T-helper 2 cell (primary cell): ENCODE measurements around the gene LRRC53.

Experiments used
- DNase-seq, 5 experiments: peaks; one replicate each; pipeline versions ENCODE4 v3.0.0 to v3.0.0-alpha.2; 2012 to 2022
- total RNA-seq, 2 donors: gene quantifications; one replicate each; lab custom pipeline; 2026; lab: John Stamatoyannopoulos, UW

The LRRC53 gene, protein sequence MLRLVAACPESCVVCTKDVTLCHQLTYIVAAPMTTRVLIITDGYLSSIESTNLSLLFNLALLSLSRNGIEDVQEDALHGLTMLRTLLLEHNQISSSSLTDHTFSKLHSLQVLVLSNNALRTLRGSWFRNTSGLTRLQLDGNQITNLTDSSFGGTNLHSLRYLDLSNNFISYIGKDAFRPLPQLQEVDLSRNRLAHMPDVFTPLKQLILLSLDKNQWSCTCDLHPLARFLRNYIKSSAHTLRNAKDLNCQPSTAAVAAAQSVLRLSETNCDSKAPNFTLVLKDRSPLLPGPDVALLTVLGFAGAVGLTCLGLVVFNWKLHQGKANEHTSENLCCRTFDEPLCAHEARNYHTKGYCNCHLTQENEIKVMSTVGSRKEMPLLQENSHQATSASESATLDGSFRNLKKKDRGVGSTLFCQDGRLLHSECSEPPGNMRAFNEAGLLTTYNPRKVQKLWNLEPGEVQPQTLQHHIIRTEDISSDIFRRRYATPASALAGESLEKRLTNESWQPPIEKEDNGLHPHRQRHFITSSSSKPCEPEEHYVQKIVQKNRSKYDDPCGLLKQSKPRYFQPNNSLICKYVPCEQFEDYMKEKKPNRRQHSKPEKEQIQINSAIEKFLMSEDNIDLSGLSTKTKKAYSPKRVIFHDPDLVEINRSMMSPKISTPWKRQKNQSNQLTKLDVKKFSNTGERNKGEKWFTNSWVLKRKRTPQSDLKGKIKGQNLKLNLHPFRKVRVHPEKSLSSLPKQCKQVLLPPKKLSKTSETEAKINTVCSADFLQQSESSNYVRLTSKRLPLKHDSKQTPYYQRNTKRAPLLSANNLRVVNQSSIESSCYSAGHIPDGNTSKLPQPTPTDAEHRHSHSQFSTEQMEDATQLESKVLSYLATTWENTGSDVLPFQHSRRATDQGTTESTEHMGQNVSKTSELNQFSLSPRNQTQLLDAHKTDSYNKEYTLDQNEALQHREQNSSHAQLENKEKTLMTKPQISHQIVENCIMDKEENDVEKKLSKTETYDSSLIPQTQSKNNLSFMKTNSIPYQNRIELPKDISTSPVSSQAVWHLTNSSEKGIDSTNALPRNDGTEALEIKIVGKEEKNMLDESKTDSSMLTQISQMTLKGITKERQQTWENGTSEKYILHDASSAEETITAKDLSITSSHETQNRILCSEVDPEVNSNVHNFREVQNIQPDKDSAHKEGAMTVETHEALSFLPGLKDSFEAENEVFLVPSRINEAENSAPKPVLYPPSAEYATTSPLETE
- total RNA-seq, result 0 reads per million in 2 donors

DNA sequence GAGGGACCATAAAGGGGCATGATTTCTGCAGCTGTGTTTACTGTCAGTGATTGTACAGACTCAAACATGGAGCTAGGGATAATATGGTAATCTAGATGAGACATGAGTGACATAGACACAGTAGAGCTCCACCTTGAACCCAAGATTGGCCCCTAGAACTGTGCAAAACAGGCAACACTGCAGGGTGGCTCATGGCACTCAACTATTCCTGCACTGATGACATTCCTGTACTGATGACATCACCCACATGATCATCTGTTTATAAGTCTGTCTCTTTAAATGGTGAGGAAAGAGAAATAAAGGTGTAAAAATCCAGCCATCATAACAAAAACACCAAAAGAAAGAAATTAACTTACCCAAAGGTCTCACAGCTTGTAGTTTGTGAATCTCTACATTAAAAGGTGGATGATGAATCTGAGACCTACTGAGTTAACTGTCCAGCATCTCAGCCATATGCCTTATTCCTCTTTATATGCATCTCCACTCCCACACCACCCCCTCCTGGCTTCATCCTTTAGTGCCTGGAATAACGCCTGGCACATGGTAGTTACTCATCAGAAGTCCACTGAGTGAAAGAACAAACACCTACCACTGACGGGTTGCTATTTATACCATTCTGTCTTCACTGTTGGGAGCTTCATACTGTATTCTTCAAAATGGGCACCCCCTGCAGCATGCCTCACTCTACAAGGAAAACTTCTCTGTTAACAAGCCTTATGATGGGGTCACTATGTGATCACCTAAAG lies at the start of gene LRRC53:
LRRC53 (minus strand) TSS at position 442 of the 746 bp plus-strand sequence. CDS start 29,262 bp downstream, outside the sequence.
- no peak for DNase-seq

DNA sequence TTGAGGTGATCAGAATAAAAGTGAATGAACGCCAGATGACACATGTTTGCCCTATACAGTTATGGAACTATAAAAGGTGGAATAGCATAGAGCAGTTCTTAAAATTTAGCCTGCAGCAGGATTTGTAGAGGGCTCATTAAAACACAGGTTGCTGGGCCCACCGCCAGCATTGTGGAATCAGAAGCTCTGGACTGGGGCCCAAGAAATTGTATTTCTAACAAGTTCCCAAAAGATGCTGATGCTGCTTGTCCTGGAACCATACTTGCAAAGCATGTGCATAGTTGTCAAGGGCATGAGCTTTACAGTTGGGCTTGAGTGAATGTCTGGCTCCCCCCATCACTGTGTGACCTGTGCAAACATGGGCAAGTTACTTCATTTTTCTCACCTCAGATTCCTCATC lies 37.5 kb upstream of the LRRC53 start:
- DNase-seq, result no peak

DNA sequence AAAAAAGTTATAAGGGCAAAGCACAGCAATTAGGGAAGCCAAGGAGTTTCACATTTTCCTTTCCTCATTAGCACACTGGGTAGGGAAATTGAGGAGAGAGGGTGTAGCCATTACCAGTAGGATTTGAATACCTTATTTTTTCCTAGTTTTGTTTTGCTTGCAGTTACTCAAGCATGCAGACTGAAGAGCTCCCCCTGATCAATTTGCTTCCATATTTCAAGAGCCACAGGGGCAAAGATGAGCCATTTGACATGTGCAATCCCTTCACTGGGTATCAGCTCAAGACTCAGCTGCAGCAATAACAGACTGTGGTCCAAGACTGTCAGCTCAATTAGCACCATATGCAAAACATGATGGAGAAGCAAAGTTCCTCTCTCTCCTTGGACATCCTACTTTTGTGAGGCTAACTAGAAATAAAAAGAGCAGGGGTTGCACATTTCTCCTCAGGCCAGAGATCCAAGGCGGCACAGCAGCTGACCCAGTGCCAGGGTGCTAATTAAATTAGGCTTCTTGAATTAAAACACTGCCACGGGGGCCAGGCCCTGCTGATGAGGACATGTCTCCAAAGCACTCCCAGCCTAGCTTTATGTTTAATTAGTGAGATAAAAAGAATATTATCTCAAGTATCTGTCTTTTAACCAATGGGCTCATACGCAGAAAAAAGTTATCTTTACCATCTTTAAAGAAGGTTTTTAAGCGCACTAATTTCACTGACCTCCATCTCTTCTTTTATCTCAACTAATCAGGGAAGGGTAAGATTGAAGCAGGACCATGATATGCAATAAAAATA lies 36.7 kb upstream of the LRRC53 start:
- DNase-seq, result no peak

DNA sequence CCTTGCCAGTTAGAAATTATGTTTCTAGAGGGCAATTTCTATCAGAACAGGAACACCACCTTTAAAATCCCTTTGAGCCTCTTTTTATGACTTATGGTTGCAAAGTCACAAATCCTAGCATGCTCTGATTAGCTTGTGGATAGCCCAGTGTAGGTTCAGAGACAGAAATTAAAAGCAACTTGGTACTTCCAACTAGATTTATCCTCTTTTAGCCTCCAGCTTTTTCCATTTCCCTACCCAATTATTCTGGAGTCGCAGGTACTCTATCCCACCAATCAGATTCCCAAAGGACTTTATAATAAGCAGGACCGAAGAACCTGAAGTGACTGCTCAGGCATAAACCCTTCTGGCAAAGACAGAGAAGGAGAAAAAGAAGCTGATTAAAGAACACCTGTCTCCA lies 33.4 kb upstream of the LRRC53 start:
- no peak for DNase-seq

DNA sequence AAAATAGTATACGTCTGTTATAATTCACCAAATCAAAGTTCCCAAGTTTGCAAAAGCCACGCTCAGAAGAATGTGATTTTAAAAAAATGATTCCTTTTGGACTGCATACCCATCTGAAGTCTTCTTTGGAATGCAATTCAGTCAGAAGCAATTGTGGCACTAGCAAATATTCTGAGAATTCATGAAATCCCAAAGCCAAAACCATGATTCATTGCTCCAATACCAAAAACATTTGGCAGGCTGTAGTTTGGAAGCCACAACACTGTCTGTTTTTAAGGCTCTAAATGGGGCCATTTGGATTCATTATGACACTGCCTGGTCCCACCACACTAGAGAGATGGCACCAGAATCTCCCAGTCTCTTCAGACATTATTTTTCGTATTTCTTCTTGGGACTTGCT lies 21.8 kb upstream of the LRRC53 start:
- no peak for DNase-seq

DNA sequence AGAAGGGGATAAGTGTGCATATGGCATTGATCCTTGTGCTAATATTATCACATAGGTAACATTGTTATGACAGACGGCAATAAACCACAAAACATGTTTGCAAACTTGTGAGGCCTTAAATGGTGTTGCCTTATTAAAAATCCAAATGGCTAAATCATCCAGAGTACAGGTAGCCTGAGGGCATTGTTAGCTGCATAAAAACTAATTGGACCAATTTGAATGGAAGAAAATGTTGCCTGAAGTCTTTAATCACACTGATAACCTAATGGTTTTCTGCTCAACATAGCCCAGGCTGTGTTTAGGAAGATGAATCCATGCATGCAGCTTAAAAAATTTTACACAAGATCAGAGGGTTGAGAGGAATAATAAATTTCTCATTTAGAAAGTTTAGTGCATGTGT lies 19.4 kb upstream of the LRRC53 start:
- DNase-seq, result no peak

DNA sequence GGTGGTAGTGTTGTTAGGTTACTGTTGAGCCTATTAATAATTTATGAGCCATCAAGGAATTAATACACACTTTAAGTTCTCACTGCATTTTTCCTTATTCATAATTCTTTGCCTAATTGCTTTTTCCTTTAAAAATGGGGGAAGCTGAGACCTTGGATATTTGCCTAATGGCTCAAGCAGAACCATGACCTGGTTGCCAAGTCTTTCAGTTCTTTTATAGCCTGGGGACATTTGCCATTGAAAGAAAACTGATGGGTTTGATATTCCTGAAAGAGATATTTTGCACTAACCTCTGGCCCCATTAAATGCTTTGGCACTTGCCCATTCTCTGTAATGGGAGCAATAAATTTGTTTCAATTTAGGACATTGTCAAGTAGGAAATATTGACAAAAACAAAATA lies 18.5 kb upstream of the LRRC53 start:
- DNase-seq, result no peak

DNA sequence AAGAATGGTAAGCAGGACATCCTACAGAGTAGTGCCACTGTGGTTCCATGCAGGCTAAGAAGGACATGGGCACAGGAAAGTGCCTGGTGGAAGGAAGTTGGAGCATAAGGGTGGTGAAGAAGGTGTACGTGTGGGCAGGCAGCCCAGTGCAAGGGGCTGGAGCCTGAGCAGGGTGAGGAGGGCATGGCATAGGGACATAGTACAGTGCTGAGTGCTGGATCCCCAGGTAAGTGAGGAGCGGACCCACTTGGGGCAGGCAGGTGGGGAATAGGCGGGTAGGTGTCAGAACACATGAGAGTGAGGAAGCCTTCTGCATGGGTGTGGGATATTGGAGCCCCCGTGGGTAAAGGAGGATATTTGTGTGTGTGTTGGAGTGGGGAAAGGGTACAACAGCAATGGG lies 15.7 kb upstream of the LRRC53 start:
- no peak for DNase-seq

DNA sequence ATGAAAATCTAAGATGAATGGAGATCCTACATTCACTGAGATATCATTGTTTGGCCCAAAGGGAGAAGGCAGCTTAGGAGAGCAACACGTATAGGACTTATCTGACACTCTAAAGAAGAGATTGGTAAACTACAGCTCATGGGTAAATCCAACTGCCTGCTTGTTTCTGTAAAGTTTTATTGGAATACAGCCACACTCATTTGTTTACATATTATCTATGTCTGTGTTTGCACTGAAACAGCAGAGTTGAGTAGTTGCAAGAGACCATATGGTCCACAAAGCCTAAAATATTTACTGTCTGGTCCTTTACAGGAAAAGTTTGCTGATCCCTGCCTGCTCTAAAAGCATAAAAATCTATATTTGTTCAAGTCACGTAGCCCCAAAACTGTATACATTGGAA lies 14.3 kb upstream of the LRRC53 start:
- DNase-seq, result no peak

DNA sequence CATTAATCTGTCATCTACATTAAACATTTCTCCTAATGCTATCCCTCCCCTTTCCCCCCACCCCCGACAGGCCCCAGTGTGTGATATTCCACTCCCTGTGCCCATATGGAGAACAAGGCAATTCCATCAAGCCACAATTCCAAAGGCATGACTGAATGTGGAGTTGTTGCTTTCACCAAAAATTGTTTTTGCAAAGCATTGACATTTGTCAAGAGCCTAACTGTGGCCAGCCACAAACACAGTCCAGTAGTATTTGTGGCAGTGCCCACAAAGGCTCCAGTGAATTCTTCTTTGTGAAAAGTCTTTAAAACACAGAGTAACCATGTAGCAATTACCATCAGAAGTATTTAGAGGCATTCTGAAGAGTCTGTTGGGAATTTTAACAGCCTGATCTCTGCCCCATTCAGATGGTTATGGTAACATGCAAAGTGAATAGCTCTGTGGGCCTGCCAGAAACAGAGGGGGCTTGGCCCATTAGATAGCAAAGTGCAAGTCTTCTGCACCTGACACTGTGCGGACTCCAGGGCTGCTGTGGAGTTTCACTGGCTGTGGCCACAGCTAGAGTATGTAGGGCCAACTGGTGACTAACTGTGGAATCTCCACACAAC lies 11.6 kb upstream of the LRRC53 start:
- no peak for DNase-seq

DNA sequence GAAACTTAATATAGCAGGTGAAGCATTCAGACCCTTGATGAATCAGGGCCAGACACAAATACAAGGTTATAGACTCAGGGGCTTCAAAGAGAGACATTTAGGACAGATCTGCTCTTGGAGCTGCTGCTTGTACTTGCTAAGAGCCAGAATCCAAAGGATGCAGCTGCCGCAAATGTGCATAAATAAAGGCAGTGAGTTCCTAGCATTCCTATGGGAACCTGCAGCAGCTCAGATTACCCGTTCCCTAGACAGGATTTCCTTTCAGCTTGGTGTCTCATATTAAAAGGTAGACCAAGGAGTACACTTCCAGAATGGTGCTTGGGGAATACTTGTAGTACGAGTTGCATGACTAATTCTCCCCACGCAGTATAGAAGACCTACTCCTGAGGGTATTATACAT lies 9.7 kb upstream of the LRRC53 start:
- no peak for DNase-seq

DNA sequence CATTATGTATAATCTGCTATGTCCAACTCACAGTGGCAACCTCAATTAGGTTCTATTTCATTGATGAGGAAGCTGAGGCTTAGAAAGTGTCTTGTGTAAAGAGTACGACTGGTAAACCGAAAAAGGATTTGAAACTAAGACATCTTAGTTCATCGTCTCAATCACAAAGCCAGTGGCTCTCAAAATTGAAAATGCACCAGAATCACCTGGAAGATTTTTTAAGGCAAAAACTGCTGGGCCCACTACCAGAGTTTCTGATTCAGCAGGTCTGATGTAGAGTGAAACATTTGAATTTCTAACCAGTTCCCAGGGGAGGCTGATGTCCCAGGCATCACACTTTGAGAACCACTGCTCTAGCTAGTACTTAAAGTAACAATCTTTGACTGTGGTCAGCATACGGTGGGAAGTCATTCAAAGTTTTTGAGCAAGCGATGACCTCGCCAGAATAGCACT lies 5.2 kb upstream of the LRRC53 start:
- no peak for DNase-seq

DNA sequence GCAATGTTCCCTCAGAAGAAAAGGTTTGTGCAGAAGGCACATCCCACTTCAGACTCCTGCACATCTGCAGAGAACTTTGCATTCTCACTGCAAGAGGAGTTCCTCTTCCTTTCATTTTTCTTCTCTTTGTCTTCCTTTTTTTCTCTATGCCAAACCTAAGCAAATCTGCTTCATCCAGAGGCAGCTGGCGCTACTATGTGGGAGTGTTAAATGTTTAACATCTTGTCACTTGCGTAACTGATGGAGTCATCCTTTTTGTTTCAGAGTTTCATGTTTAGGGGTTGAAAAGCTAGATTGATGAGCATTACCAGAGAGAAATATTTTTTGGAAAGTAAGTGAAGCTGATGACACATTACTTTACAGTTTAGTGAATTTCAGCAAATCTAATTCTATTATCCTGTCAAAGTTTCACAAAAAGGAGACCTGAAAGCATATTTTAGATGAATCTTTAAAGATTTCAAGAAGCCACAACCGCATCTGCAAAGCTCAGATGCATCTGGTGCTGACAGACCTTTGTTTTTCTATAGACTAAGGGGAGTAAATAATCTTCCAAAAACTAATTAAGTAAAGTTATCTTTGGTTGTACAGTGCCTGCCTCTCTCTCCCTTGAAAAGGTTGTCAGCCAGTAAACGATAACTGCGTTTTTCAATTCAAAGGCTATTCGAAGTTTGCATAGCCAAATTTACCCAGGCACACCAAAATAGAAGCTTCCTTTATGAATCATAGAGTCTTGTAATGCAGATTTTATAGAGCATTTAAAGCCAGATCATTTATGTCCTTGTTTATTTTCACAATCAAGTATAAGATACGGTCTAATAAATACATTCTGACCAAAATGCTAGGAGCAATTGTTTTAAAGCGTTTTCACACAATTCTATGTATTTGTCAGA lies 1.2 kb upstream of the LRRC53 start:
- no peak for DNase-seq

DNA sequence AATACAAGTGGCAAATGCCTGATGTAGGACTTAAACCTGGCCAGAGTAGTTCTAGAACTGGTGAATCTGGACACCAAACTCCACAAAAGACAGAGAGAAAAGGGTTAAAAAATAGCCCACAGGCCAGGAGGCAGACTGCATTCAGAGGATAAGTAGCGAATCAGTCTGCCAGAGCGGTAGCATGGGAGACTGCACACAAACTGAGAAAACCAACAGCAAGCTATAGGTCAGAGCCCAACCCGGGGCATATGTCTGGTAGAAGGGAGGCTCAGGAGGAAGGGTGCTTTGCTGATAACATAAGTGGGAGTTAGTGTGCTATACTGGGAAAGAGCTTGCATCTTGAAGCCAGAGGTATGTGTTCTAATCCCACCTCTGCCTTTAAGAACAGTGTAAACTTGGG lies 4.0 kb downstream of the LRRC53 start:
- DNase-seq, result no peak

DNA sequence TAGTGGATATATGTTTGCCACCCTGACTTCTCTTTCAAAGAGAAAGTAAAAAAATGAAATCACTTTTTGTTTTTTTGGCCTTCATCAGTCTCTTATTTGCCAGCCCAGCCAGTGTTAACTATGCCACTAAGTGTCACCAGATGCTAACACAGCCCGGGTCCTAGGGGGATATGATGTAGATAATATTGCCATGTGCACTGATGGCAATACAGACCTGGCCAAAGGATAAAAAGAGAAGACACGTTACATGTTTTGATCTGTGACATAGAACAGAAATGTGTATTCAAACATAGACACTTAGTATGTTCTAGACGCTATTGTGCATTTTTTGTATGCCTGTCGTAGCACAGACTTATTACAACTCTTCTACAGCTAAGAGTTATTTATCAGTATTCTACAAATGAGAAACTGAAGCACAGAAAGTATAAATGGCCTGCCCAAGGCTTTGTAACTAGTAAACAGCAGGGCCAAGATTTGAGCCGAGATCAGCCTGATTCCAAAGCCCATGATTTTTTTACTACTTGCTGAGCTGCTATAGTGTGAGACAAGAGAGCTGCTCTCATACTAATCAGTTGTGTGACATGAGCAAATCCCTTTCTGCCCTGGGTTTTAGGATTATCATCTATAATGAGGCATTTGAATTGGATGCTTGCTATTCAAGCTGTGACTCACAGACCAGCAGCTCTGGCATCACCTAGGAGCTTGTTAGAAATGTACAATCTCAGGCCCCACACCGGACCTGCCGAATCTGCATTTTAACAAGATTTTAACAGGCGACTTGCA lies 6.3 kb downstream of the LRRC53 start:
- DNase-seq, result no peak

DNA sequence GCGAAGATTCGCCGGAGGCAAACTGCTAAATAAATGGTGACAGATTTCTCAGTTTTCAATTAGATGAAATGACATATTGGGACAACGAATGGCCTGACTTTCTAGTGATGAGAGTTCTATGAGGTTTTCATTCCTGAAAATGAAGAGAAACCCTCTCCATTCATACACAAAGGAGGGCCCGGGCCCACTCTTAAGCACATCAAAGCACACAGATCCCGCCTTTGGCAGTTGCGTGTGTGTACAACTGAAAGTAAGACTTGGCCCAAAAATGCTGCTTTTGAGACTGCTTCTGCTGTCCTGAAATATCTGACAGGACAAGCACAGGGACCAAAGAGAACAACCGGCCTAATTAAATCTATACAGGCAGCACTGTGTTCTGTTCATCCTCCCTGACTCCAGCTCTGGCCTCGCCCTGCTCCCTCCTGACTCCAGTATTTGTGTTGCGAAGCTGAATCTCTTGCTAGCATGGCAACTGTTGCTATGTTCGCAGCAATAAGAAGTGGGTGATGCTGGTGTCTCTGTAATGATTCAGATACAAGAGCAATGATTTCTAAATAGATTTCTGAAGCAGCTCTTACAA lies 7.4 kb downstream of the LRRC53 start:
- DNase-seq, result no peak

DNA sequence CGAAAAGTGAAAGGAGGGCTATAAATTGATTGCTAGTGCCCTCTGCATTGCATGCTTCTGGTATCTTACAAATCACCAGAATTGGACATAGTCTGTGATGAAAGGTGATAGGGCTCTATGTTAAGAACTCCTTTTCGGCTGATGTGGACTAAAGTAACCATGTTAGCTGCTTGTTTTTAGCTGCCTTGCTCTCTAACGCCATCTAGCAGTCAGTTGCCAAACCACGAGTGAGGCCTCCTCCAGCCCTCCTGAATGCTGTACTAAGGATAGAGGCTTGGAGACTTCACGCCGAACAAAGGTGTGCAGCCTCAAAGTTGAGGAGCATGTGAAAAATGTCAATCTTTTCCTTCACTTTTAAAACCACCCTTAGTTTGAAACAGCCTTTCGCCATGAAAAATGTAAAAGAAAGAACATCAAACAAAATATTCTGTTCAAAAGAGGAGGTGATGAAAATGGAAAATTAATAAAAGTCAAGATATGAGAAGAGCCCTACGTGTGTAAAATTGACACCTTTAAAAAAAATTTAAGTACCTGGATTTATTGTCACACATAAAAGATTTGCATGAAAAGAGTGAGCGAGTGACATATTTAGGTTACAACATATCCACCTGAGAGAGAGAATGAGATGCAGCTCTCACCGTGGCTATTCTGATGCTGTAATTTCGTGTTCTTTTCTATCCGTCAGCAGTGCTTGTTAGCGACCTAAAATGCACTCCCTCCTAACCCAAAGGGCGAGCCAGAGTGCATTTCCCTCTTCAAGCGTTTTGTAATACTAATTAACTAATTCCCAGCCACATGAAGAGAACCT lies 8.1 kb downstream of the LRRC53 start:
- peak in 1 of 5 experiments; percentile 41 for DNase-seq

DNA sequence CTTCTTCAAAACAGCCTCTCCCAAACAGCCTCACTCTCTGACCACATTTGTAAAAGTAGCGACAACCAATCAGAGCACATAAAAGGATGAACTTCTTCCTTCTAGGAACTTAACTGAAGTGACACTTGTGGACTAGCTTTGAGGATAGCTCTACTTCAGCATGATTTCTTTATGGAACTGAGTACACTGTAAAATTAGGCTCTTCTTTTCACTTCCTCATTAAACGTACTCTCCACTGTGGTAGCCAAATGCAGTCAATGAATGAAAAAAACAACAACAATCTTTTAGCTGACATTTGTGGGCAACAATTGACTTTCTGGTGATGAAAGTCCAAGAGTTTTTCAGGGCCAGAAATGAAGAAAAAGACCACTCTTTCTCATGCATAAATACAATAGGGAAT lies 9.6 kb downstream of the LRRC53 start:
- DNase-seq, result no peak
